GM18519 (cell line): ENCODE data around the gene MKRN3.
"Not testable (repeated sequence)": the region's sequence is repeated elsewhere in the genome, so short reads cannot be mapped to it uniquely, and the experiment has no call there.

Source experiments
- ATAC-seq: cut with Tn5 transposase; IDR thresholded peaks from one replicate; pipeline ENCODE4 v1.9.1; 2021; ENCODE audit warnings: mild to moderate bottlenecking, moderate library complexity; ENCODE audit not compliant: unreplicated experiment, low FRiP score

The MKRN3 gene

DNA sequence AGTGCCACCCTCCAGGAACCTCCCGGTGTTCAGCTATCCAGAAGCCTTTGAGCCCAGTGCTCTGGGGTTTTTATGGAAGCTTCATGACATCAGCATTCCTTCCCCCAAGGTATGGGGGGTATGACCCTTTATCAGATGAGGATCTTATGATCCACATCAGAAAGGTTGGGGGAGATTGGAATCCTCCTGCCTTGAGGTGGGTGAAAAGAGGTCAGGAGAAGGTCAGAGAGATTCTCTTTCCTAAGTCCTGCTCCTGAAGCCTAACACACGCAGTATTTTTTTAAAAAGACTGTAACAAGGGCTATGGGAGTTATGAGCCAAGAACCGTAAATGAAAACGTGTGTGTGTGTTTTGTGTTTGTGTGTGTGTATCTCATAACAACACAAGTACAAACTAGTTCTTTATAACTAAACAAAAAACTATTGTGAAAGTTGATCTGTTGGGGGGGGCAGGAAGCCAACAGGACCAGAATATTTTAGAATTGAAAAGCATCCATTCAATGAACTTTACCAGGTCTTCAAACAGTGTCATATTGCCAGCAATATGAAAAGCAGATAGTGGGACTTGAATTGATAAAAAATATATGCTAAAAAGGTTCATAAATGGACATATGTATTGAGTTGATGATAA is 13.2 kb downstream of the MKRN3 start:
- ATAC-seq: no peak

- ATAC-seq: no peak
Measured at GRCh38 chr15:23588268-23588667, 22.8 kb downstream of the MKRN3 start.

DNA sequence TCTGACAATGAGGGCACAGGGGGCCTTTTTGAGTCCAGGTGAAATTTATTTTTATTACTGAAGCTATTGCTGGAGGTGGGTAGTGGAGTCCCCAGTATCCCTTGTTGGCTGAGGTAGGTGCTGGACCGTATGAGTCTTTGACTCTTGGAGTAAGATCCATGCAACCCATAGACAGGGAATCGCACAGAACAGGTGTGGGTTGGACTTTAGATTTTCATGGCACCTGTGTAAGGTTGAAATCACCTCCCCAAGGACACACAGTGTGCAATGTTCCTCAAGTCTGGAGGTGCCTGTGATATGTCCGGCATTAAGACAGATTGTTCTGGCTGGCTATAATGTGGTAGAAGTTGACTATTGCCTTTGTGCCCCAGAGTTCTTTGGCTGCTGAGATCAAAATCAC is 23.5 kb downstream of the MKRN3 start:
- no peak for ATAC-seq

DNA sequence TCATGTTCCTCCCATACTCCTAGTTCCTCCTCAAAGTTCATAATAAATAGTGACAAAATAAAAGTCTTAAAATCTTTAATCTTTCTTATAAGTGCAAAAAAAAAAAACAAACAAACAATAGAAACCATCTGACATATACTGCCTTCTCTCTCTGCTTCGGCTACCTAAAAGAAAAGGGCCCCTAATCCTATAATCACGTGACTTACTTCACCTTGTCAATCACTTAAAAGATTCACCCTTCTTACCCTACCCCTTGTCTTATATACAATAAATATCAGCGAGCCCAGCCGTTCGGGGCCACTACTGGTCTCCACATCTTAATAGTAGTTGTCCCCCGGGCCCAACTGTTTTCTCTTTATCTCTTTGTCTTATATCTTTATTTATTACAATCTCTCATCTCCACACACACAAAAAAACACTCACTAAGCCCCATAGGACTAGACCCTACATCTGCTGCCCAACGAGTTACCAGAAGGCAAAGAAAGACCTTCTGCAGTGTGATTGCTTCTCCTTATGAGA is 28.8 kb downstream of the MKRN3 start:
- ATAC-seq: no peak

- ATAC-seq: no peak
Measured at GRCh38 chr15:23595368-23595767, 29.9 kb downstream of the MKRN3 start.

- ATAC-seq: no peak
Measured at GRCh38 chr15:23596736-23597135, 31.3 kb downstream of the MKRN3 start.

- ATAC-seq: not testable (repeated sequence)
Measured at GRCh38 chr15:23597278-23597677, 31.8 kb downstream of the MKRN3 start.

- no peak for ATAC-seq
Measured at GRCh38 chr15:23599053-23599452, 33.6 kb downstream of the MKRN3 start.

GRCh38 chr15:23602124-23602523 is 36.6 kb downstream of the MKRN3 start:
- no peak for ATAC-seq

GRCh38 chr15:23606226-23606625 is 40.8 kb downstream of the MKRN3 start:
- ATAC-seq: no peak

DNA sequence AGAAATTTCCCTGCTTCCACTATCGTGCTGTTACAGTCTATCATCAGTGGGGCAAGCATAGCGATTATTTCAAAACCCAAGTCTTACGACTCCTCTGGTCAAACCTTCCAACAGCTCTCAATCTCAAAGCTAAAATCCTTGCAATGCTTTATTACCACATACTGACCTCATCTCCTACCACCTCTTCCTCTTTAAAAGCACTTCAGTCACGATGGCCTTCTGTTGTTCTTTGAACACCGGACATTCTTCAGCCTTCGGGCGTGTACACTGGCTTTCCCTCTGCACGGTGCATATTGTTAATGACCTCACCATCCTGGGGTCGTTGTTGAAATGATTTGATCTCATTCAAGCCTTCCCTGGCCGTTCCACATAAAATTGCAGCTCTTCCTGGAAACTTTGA is 51.1 kb downstream of the MKRN3 start:
- no peak for ATAC-seq
